Measurements from ENCODE around the gene CENATAC. TPM values are rescaled to one million over a fixed set of nuclear protein-coding genes. Genes with fewer than 3 reads are reported as not detected.
A peak's percentile ranks its signal among the peaks of the same experiment; 100 is the strongest.
"Not testable (repeated sequence)": the region's sequence is repeated elsewhere in the genome, so short reads cannot be mapped to it uniquely, and the experiment has no call there.

The CENATAC gene
- total RNA-seq, 1 donor from 2014 or later = 34.8 TPM

DNA sequence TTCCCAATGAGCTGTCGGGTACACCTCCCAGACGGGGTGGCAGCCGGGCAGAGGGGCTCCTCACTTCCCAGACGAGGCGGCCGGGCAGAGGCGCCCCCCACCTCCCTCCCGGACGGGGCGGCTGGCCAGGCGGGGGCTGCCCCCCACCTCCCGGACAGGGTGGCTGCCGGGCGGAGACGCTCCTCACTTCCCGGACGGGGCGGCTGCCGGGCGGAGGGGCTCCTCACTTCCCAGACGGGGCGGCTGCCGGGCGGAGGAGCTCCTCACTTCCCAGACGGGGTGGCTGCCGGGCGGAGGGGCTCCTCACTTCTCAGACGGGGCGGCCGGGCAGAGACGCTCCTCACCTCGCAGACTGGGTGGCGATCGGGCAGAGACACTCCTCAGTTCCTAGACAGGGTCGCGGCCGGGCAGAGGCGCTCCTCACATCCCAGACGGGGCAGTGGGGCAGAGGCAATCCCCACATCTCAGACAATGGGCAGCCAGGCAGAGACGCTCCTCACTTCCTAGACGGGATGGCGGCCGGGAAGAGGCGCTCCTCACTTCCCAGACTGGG, 6.4 kb upstream of the CENATAC start:
- not testable (repeated sequence) for DNase-seq (ENCODE audit: low spot score)

DNA sequence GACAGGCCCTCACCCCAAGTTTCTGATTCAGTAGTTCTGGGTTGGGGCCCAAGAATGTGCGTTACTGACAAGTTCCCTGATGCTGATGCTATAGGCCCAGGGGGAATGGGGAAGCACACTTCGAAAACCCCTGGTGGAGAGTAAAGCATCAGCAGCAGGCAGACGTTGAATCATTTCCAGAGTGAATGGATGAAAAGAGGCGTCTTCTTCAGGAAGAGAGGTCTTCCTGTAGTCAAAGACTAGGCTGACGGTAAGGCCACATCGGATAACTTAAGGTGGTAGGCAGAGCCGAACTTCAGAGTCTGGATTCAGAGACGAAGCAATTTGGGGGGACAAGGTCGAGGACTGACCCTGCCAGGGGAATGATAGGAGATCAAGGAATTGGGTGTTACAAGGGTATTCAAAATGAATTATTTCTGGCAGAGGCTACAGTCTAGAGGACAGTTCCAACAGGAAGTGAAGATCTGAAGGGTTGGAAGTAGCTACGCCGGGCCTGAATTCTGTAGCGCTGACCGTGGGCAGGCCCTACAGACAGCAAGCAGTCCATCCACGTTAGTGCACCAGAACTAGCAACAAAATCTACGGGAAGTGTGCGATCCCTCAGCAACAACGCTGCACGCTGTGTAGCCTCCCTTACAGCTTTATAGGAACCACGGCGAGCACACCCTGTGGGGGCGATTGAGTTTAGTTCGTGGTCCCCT, 862 bp upstream of the CENATAC start:
- DNase-seq (ENCODE audit: low spot score) = no peak

DNA sequence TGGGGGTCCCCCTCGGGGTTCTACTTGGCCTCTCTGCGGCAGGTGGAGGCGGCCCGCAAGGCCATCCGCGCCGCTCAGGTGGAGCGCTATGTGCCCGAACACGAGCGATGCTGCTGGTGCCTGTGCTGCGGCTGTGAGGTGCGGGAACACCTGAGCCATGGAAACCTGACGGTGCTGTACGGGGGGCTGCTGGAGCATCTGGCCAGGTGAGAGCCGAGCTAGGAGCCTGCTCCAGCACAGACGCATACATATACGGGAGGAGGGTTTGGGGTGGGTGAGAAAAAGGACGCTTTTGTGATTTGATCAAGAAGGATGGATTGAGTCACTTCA, 415 bp downstream of the CENATAC start:
- DNase-seq (ENCODE audit: low spot score) = no peak

DNA sequence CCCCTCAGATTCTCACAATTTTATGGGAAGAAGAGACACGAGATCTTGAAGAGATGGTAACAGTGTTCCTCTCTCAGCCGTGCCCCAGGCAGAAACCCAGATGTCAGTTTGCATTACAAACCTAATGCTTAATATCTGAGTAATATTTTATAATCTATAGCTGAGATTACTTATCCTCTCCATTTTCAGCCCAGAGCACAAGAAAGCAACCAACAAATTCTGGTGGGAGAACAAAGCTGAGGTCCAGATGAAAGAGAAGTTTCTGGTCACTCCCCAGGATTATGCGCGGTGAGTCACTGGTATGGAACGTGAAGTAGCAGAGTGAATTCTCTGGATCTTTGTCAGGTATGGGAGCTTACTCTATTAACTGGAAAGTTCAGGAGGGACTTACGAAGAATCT, 884 bp downstream of the CENATAC start:
- DNase-seq (ENCODE audit: low spot score) = no peak

DNA sequence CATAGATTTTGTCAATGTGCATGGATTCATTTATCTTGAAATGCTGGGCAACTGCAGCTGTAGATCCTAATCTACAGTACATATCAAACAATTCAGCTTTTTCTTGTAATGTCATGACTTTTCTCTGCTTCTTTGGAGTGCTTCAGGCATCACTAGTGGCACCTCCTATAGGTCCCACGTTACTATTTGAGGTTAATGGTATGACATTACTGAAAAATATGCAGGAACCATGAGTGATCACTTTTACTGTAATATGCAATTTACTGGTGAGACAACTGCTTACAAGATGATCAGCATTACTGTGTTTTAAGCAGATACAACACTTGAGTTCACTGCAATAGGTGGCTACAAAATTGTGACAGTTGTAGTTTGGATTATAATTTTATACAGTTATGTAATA, 3.0 kb downstream of the CENATAC start:
- DNase-seq (ENCODE audit: low spot score) = no peak

DNA sequence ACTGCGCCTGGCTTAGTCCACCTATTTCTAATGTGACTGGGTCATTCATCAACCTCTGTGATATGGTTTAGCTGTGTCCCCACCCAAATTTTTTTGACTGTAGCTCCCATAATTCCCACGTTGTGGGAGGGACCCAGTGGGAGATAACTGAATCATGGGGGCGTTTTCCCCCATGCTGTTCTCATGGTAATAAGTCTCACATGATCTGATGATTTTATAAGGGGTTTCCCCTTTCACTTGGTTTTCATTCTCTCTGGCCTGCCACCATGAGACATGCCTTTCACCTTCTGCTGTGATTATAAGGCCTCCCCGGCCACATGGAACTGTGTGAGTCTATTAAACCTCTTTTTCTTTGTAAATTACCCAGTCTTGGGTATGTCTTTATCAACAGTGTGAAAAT, 8.7 kb downstream of the CENATAC start:
- DNase-seq (ENCODE audit: low spot score) = no peak

DNA sequence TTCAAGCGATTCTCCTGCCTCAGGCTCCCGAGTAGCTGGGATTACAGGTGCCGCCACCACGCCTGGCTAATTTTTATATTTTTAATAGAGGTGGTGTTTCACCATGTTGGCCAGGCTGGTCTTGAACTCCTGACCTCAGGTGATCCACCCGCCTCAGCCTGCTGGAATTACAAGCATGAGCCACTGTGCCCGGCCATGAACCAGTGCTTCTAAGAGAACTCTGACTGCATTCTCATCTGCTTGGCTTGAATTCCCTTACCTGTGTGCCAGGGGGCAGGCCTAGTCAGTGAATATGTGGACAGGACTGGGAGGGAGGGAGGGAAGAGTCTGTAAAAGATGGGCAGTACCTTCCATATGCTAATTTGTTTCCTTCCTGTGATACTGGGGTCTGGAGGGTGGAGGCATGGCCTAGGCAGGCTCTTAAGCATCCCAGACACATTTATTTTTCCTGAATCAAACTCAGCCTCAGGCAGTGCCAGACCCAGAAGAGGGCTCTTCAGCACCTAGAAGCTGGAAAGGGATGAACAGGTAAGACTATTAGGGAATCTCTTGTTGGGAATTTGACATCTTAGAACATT, 13.6 kb downstream of the CENATAC start:
- DNase-seq (ENCODE audit: low spot score) = no peak

DNA sequence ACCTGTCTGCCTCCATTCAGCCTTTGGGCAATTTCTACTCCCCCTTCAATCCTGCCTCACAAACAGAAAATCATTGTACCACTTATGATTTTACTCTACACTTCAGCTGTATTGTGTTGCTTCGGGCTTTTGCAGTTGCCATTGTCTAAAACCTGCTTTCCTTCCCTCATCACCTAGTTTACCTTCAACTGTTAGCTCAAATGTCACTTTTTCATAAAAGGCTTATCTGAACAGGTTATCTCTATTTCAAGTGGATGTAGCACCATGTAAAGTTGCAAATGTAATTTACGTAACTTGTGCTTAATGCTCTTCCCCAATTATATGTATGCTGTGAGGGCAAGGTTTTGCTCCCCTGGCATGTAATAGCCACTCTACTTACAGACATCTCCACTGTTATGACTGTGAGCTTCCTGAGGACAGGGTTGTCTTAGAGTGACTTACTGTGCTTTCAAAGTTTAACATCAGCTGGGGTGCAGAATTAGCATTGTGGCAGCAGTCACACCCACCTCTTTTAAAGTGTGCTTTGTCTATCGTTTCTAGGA, 14.8 kb downstream of the CENATAC start:
- DNase-seq (ENCODE audit: low spot score) = no peak

DNA sequence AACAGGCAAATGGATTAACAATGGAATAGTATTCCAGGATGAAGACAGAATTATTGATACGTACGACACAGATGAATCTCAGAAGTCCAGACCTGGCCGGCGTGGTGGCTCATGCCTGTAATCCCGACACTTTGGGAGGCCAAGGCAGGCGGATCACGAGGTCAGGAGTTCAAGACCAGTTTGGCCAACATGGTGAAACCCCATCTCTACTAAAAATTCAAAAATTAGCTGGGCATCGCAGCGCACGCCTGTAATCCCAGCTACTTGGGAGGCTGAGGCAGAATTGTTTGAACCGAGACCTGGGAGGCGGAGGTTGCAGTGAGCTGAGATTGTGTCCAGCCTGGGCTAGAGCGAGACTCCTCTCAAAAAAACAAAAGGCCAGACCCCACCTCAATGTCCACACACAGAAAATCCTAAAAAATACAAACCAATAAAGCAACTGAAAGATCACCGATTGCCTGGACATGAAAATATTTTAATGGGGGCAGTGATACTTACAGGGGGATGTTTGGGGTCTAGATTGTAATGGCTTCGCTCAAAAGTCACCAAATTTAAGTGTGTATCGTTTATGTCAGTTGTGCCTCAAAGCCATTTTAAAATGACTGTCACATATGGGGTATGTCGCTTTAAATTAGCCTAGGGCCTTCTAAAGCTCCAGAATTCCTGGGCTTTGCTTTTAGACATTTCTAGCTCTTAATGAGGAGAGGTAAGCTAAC, 16.4 kb downstream of the CENATAC start:
- DNase-seq (ENCODE audit: low spot score) = no peak

DNA sequence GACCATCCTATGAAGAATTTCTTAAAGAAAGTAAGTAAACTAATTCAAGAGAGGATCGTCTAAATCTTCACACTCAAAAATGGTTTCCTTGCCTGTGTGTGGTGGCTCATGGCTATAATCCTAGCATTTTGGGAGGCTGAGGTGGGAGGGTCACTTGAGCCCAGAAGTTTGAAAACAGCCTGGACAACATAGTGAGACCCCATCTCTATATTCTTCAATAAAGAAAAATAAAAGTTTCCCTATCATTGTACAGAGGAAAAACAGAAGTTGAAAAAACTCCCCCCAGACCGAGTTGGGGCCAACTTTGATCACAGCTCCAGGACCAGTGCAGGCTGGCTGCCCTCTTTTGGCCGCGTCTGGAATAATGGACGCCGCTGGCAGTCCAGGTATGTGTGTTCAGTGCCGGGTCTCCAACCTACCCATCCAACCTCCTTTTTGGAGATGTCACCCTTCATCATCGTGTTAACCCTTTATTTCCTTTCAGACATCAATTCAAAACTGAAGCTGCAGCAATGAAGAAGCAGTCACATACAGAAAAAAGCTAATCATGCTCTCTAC, 17.2 kb downstream of the CENATAC start:
- no peak for DNase-seq (ENCODE audit: low spot score)

DNA sequence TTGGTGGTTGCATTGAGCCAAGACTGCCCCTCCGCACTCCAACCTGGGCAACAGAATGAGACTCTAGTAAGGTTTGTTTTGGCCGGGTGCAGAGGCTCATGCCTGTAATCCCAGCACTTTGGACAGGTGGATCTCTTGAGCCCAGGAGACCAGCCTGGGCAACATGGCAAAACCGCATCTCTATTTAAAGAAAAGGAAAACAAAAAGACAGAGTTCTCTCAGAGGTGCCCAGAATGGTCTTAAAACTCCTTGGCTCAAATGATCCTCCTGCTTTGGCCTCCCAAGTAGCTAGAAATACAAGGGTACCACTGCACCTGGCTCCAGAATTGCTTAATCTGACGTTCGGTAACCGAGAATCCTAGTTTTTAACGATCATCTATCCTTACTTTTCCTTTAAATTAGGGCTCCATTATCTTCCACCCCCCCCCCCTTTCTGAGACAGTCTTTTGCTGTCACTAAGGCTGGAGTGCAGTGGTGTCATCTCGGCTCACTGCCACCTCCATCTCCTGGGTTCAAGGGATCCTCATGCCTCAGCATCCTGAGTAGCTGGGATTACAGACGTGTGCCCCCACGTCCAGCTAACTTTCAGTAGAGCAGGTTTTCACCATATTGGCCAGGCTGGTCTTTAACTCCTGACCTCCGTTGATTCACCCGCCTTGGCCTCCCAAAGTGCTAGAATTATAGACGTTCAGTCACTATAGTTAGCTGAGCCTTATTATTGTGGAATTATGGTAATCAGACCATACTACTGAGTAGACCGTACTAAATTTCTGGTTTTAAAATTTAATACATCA, 18.5 kb downstream of the CENATAC start:
- no peak for DNase-seq (ENCODE audit: low spot score)

DNA sequence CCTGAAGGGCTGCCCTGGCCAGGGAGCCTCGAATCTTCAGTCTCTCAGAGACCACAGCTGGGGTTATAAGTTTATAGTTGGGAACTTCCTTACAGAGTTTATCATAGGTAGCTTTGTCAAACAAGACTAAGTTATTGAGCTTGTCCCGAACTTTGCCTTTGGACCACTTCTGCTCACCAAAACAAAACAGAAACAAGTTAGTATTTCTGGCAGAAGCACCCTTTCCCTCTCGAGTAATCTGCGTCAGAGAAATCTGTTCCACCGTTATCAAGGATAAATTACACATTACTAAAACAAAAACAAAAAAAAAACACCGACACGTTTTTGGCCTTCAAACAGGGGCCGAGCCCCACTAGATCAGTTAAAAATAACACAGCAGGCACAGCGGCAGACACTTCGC, 19.4 kb downstream of the CENATAC start:
- DNase-seq (ENCODE audit: low spot score) = not testable (repeated sequence)

DNA sequence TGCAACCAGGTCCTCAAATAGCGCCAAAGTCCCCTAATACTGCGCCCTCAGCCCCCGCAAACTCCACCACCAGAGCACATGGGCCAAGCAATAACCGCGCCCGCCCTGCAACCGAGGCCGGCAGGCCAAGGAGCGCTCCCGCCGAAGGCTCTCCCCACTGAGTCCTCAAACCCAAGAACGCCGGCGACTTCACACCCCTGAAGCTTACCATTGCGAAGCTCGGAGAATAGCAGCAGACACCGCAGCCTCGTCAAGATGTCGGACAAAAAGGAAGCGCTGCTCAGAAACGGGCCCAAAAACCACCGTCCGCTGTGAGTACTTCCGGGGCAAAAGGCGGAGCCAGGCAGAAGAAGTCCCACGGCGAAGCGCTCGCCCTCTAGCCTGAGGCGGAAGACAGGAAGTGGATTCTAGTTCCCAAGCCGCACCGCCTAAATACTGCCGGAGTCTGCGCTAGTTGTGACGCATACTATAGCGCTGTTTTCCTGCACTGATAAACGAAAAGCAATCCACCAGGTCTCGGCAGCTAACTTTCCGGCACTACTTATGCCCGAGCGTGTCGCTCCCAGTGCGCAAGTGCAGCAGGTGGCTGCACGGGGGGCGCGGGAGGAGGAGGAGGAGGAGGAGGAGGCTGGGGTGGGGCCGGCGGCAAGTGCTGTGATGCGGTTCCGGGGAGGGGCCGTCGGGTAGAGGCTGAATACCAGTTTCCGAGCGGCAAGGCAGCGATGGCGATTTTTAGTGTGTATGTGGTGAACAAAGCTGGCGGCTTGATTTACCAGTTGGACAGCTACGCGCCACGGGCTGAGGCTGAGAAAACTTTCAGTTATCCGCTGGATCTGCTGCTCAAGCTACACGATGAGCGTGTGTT, 20.4 kb downstream of the CENATAC start, which contains the start of the genes RPS25 and TRAPPC4:
Gene RPS25, minus strand, starts transcription at position 270 of the 865 bp plus-strand sequence. Its CDS starts 59 bp downstream, at position 211.
Gene TRAPPC4, plus strand, starts transcription at position 693 of the 865 bp plus-strand sequence. Its CDS starts 30 bp downstream, at position 723.
- DNase-seq (ENCODE audit: low spot score) = peak; percentile 97

DNA sequence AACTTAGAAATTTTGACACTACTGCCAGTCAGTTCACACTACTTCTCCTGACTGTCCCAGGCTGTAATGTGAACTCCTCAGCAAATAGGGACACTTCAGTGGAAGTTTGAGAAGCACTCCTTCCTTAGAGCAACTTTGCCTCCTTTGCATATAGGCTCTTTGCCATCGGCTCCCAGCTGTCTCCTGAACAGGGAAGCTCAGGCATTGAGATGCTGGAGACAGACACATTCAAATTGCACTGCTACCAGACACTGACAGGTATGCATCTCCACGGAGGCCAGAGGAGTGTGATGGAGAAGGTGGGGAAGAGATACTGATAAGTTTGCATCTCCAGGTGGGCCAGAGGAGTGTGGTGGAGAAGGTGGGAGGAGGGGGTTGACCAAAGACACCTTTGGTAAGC, 22.1 kb downstream of the CENATAC start:
- DNase-seq (ENCODE audit: low spot score) = no peak

DNA sequence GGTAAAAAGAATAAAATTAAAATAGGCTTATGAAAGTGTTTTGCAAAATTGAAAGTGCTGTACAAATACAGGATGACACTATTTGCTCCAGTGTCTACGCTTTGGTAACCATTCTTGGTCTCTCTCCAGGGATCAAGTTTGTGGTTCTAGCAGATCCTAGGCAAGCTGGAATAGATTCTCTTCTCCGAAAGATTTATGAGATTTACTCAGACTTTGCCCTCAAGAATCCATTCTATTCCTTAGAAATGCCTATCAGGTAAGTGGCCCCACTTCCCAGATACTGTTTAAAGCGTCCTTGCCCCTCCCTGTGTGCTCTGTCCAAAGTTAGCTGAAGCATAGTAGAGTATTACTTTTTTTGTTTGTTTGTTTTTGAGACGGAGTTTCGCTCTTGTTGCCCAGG, 23.7 kb downstream of the CENATAC start:
- no peak for DNase-seq (ENCODE audit: low spot score)

DNA sequence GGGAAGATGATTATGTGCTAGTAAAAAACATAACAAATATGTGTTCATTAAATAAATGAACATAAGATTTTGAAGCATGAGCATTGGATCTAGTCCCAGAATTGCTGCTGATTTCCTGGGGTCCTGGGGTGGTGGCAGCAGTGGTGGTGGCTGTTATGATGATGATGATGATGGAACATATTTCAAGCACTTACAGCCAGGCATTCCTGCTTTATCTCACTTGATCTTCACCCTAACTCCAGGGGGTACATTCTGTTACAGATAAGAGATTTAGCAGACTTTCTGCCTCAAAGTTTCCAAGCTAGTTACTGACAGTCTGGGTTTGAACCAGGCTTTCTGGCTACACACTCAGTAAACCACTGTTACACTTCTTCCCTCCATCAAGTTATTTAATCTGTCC, 25.8 kb downstream of the CENATAC start:
- DNase-seq (ENCODE audit: low spot score) = no peak

DNA sequence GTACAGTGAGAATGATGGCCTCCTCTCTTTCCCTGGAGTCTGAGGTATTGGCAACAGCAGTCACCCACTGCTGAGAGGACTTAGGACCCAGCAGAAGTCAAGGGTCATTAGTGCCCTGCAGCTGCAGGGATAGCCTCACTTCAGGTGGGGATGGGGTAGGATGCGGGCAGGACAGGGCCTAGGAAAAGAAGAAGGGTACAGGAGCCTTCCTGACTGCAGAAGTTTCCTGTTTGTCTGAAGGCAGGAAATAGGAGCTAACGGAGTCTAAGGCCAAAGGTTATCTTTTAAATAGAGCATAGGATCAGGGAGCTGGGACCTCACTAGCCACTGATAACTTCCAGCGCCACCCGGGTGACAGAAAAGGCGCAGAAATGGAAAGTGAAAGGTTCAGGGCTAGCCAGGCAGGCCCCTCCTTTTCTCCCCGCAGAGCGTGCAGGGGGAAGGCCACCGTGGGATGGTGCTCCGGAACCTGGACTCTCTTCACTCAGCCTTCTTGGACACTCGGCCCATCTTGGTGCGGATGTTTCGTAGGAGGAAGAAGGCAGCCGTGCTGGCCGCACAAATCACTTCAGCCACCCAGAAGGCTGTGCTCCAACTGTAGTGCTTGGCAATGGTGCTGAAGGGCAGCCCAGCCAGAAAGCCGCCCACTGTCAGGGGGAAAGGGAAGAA, 26.6 kb downstream of the CENATAC start:
- DNase-seq (ENCODE audit: low spot score) = no peak

DNA sequence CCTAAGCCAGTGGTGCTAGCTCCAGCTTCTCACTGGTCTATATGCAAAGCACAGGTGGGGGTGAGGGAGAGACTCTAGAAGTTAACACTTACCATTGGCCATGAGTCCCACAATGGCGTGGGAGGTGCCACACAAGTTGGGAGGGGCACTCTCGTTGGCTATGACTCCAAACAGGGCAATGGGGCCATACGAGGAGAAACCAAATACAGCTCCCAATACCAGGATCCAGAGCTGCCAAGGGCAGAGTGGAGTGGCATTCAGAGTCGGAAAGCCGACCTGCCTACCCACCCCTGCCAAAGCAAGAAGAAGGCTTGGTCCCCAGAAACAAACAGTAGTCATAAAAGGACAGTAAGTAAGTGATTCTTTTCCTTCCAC, 27.1 kb downstream of the CENATAC start:
- DNase-seq (ENCODE audit: low spot score) = no peak

DNA sequence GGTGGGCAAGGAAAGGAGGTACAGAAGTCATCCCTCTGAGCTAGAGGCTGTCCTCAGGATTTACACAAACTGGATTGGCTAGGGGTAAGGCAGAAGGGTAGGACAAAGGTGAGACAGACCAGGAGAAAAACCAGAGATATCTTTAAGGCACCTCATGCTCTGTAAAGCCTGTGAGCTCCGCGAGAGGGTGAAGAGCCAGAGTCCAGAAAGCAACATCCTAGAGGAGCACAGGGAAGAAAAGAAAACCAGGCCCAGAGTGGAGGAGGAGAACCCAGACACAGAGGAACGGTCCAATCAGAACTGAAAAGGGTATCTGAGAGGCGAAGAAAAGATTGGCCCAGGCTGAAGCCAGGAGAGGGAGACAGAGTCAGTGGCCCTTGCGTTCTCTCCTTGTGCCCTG, 27.6 kb downstream of the CENATAC start:
- no peak for DNase-seq (ENCODE audit: low spot score)
